Thyroid gland (tissue), 4 donors: ENCODE results near the gene TAF3.

Source experiments
- CTCF ChIP-seq, 6 experiments: fragments of 200-600 bp in 3 of 6; fragments of 450-650 bp in 3 of 6; sonication (generic) in 3 of 6; IDR thresholded peaks; one replicate each; pipeline ENCODE4 v1.5.1; 2016 to 2019; ENCODE audit warnings: antibody characterized with exemption in 6 of 6, mild to moderate bottlenecking in 2 of 6, inconsistent platforms in 1 of 6, moderate library complexity in 1 of 6
- POLR2A ChIP-seq, 2 donors: fragments of 450-650 bp; IDR thresholded peaks; one replicate each; pipeline ENCODE4 v1.6.1; 2017; ENCODE audit warnings: antibody characterized with exemption in 2 of 2, mild to moderate bottlenecking in 2 of 2, moderate library complexity in 1 of 2

DNA sequence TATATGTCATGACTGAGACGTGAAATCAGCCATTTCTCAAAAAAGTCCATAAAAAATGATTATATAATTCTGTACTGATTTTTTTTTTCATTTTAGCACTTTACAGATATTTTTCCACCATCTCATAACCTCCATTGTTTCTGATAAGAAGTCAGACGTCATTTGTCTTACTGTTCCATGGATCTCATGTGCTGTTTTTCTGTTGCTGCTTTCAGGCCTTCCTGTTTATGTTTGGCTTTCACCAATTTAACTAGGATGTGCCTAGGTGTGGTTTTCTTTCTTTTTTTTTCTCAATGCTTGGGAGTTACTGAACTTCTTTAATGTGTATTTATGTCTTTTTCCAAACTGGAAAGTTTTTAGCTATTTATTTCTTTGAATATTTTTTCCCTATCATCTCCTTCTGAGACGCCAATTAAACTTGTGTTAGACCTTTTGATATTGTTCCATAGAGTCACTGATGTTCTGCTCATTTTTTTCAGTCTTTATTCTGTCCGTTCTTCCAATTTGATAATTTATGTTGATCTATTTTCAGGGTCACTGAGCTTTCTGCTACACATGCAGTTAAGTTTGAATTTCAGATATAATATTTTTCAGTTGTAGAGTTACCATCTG is 43.3 kb downstream of the TAF3 start:
- no peak for TF ChIP-seq CTCF (IDR thresholded peaks at IDR 0.05)
- no peak for TF ChIP-seq POLR2A (IDR thresholded peaks at IDR 0.05)
